ENCODE measurements around the gene OR2T10. TPM values are rescaled to one million over a fixed set of nuclear protein-coding genes. Genes with fewer than 3 reads are reported as not detected.
"Not testable (repeated sequence)": the region's sequence is repeated elsewhere in the genome, so short reads cannot be mapped to it uniquely, and the experiment has no call there.

Gene OR2T10
- total RNA-seq, 1 donor from 2014 or later: not detected

DNA sequence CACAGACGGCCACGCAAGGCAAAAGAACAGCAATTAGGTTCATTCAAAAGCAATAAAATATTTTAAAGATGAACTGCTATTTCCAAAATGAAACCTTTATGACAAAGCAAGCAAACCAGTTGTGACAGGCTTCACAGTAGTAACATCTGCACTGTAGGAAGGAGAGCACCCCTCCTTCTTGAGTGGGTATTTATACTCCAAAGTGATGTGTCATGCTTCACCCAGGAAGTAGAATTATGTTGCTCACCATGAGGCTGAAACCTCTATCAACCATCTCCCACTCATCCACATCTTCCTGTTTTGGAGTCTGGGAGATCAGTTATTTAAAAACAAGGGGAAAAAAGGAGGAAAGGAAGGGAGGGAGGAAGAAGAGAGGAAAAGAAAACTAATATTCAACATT is 885 bp downstream of the OR2T10 start:
- DNase-seq (ENCODE audit: low spot score): no peak
- ATAC-seq: no peak

DNA sequence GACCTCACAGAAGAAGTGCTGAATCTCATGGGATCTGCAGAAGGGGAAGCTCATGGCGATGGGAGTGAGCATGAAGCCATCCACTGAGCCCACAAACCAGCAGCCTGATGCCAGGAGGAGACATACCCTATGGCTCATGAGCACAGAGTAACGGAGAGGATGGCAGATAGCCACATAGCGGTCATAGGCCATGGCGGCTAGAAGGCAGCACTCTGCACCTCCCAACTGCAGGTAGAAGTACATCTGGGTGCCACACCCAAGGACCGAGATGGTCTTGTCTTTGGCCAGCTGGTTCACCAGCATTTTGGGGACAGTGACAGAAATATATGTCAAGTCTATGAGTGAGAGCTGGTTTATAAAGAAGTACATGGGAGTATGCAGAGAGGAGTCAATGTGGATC is 4.3 kb downstream of the OR2T10 start:
- ATAC-seq (no peak), DNase-seq (ENCODE audit: low spot score) (no peak)

DNA sequence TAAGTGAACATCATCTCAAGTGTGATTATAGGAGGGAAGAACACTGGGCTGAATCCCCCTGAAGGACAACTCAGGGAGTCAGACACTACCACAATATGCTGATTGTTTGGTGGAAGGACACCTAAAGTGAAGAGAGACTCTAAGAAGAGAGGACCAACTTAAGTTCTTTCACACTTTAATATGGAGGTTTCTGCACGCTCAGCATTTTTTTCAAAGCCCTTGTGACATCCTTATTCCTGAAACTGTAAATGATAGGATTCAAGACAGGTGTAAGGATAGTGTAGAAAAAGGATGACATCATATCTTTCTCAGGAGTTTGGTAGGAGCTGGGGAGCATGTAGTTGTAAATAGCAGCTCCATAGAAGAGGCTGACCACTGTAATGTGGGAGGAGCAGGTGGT is 4.8 kb downstream of the OR2T10 start:
- ATAC-seq (no peak), DNase-seq (ENCODE audit: low spot score) (no peak)

GRCh38 chr1:248590055-248590454 is 7.4 kb downstream of the OR2T10 start:
- no peak for ATAC-seq
- no peak for DNase-seq (ENCODE audit: low spot score)

GRCh38 chr1:248589334-248589733 is 8.2 kb downstream of the OR2T10 start:
- no peak for DNase-seq (ENCODE audit: low spot score)
- peak; percentile 71 for ATAC-seq

- DNase-seq (ENCODE audit: low spot score) (no peak), ATAC-seq (no peak)
These were observed 12.2 kb downstream of the OR2T10 start for GRCh38 chr1:248585266-248585665.

GRCh38 chr1:248576260-248576980 is 21.1 kb downstream of the OR2T10 start:
- no peak for ATAC-seq

GRCh38 chr1:248574657-248575056 is 22.8 kb downstream of the OR2T10 start, which contains the start of gene OR2T34:
Gene OR2T34, minus strand, starts transcription at chr1:248574757. Its CDS starts 0 bp downstream, at chr1:248574757.
- DNase-seq (ENCODE audit: low spot score); ATAC-seq: not testable (repeated sequence)

More at GRCh38 chr1:248576260-248576980, 21.1 kb downstream of the OR2T10 start:
- no peak for DNase-seq (ENCODE audit: low spot score)

- not testable (repeated sequence) for DNase-seq (ENCODE audit: low spot score); ATAC-seq
These were observed 23.6 kb downstream of the OR2T10 start for GRCh38 chr1:248573856-248574255.

- not testable (repeated sequence) for ATAC-seq; DNase-seq (ENCODE audit: low spot score)
These were observed 25.5 kb downstream of the OR2T10 start for GRCh38 chr1:248572049-248572448.

- DNase-seq (ENCODE audit: low spot score); ATAC-seq: not testable (repeated sequence)
These were observed 26.7 kb downstream of the OR2T10 start for GRCh38 chr1:248570811-248571210.

DNA sequence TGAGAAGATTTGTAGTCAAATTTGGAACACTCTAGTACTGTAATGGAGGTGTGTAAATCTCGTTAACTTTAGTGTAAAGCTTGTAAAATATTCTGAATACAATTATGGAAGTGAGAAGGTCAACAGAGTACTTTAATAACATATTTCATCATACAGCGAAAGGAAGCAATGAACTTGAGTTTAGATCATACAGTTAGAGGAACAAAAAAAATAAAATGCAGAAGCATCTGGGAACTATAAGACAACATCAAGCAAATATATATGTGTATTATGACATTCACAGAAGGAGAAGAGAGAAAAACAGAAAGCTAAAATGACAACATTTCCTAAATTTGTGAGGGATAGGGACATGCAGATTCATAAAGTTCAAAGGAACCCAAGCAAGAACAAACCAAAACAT is 28.5 kb downstream of the OR2T10 start:
- ATAC-seq; DNase-seq (ENCODE audit: low spot score): not testable (repeated sequence)

GRCh38 chr1:248565530-248566373 is 31.7 kb downstream of the OR2T10 start:
- ATAC-seq; DNase-seq (ENCODE audit: low spot score): not testable (repeated sequence)

GRCh38 chr1:248562672-248563071 is 34.8 kb downstream of the OR2T10 start, which contains the start of gene OR2T29:
Gene OR2T29, minus strand, starts transcription at chr1:248562772. Its CDS starts 3,281 bp downstream, at chr1:248559491.
- not testable (repeated sequence) for ATAC-seq; DNase-seq (ENCODE audit: low spot score)

GRCh38 chr1:248551027-248551426 is 46.5 kb downstream of the OR2T10 start:
- not testable (repeated sequence) for DNase-seq (ENCODE audit: low spot score); ATAC-seq

GRCh38 chr1:248547383-248547782 is 50.1 kb downstream of the OR2T10 start:
- DNase-seq (ENCODE audit: low spot score); ATAC-seq: not testable (repeated sequence)

Other genes with a start within 250 kb of the OR2T10 start
- not detected for gene OR14C36, start 248.9 kb downstream of the OR2T10 start, total RNA-seq
- gene OR2T4, start 236.0 kb downstream of the OR2T10 start, total RNA-seq: not detected
- gene OR2T6, start 222.0 kb downstream of the OR2T10 start, total RNA-seq: not detected
- not detected for gene OR2T1, start 194.7 kb downstream of the OR2T10 start, total RNA-seq
- gene OR2T2, start 152.1 kb downstream of the OR2T10 start, total RNA-seq: not detected
- gene OR2T3, start 124.3 kb downstream of the OR2T10 start, total RNA-seq: not detected
- not detected for gene OR2T5, start 109.1 kb downstream of the OR2T10 start, total RNA-seq
- gene OR2G6, start 89.6 kb downstream of the OR2T10 start, total RNA-seq: not detected
- not detected for gene OR2T29, start 34.9 kb downstream of the OR2T10 start, total RNA-seq
- not detected for gene OR2T34, start 22.9 kb downstream of the OR2T10 start, total RNA-seq
- not detected for gene OR2T11, start 37.4 kb upstream of the OR2T10 start, total RNA-seq
- not detected for gene OR2T35, start 47.6 kb upstream of the OR2T10 start, total RNA-seq
- not detected for gene OR2T27, start 57.8 kb upstream of the OR2T10 start, total RNA-seq
- gene OR14I1, start 105.1 kb upstream of the OR2T10 start, total RNA-seq: not detected
- gene LYPD8, start 158.1 kb upstream of the OR2T10 start, total RNA-seq: not detected
- 15.3 TPM for gene SH3BP5L, start 228.2 kb upstream of the OR2T10 start, total RNA-seq
- gene ZNF672, start 240.5 kb upstream of the OR2T10 start, total RNA-seq: 19.6 TPM

All from left lobe of liver (tissue), 2 donors.